ENCODE data around the gene KCNF1. TPM values are rescaled to one million over a fixed set of nuclear protein-coding genes. Genes with fewer than 3 reads are reported as not detected.
A peak's percentile ranks its signal among the peaks of the same experiment; 100 is the strongest.

Gene KCNF1
- total RNA-seq, 1 donor from 2014 or later = 1.6 TPM

GRCh38 chr2:10873790-10874437 is 37.8 kb upstream of the KCNF1 start:
- no peak overlapping the region for H3K27ac ChIP-seq (ENCODE audit: low read depth, low read length)
- H4K20me1 ChIP-seq (ENCODE audit: insufficient read depth, low read length) = no peaks in the 10 kb centered on the region
- no peaks in the 10 kb centered on the region for H3K27me3 Mint-ChIP-seq (ENCODE audit: low read depth, unreplicated experiment)
- no peak overlapping the region for H3K4me2 ChIP-seq (ENCODE audit: low read length)
- no peak overlapping the region for H3K27ac Mint-ChIP-seq (ENCODE audit: unreplicated experiment)
- no peak overlapping the region for H3K4me3 ChIP-seq (ENCODE audit: insufficient read depth, low read depth, low read length)
- H2AFZ ChIP-seq (ENCODE audit: low read depth, low read length) = no peak overlapping the region
- peaks cover 15% of the 10 kb centered on the region for H3K9me3 Mint-ChIP-seq (ENCODE audit: unreplicated experiment)
- peak; percentile 30 for DNase-seq (ENCODE audit: low read depth)
- peaks cover 5% of the 10 kb centered on the region for H3K4me1 ChIP-seq (ENCODE audit: insufficient read depth, low read length)
- no peaks in the 10 kb centered on the region for H3K79me2 ChIP-seq (ENCODE audit: insufficient read depth, low read length)
- peaks cover 11% of the 10 kb centered on the region for H3K4me1 Mint-ChIP-seq (ENCODE audit: low read depth, unreplicated experiment)
- no peak overlapping the region for H3K4me3 Mint-ChIP-seq (ENCODE audit: unreplicated experiment)
- no peak for FAIRE-seq
- no peak for TF ChIP-seq CTCF (IDR thresholded peaks at IDR 0.05; ENCODE audit: insufficient read depth, low read depth, low read length)
- TF ChIP-seq EZH2 (IDR thresholded peaks at IDR 0.05; ENCODE audit: insufficient read depth, low read length) = no peak
- no peaks in the 10 kb centered on the region for H3K36me3 Mint-ChIP-seq (ENCODE audit: low read depth, unreplicated experiment)
- no peaks in the 10 kb centered on the region for H3K36me3 ChIP-seq (ENCODE audit: insufficient read depth, low read length)
- no peaks in the 10 kb centered on the region for H3K27me3 ChIP-seq (ENCODE audit: insufficient read depth, low read length)
- no peak overlapping the region for H3K9ac ChIP-seq (ENCODE audit: low read length)
- no peaks in the 10 kb centered on the region for H3K9me3 ChIP-seq (ENCODE audit: insufficient read depth, low read depth, low read length)

GRCh38 chr2:10875126-10875525 is 36.6 kb upstream of the KCNF1 start:
- Mint-ChIP-seq H3K4me3 (ENCODE audit: unreplicated experiment) (no peak overlapping the region), H3K9me3 (ENCODE audit: unreplicated experiment) (peaks cover 15% of the 10 kb centered on the region), H3K36me3 (ENCODE audit: low read depth, unreplicated experiment) (no peaks in the 10 kb centered on the region), H3K4me1 (ENCODE audit: low read depth, unreplicated experiment) (peaks cover 3% of the 10 kb centered on the region), H3K27me3 (ENCODE audit: low read depth, unreplicated experiment) (no peaks in the 10 kb centered on the region), H3K27ac (ENCODE audit: unreplicated experiment) (no peak overlapping the region)
- Histone ChIP-seq H3K4me1 (ENCODE audit: insufficient read depth, low read length) (no peaks in the 10 kb centered on the region), H3K9ac (ENCODE audit: low read length) (no peak overlapping the region), H3K4me3 (ENCODE audit: insufficient read depth, low read depth, low read length) (no peak overlapping the region), H3K27ac (ENCODE audit: low read depth, low read length) (no peak overlapping the region), H3K4me2 (ENCODE audit: low read length) (no peak overlapping the region), H4K20me1 (ENCODE audit: insufficient read depth, low read length) (no peaks in the 10 kb centered on the region), H3K27me3 (ENCODE audit: insufficient read depth, low read length) (no peaks in the 10 kb centered on the region), H3K79me2 (ENCODE audit: insufficient read depth, low read length) (no peaks in the 10 kb centered on the region), H3K36me3 (ENCODE audit: insufficient read depth, low read length) (no peaks in the 10 kb centered on the region), H3K9me3 (ENCODE audit: insufficient read depth, low read depth, low read length) (no peaks in the 10 kb centered on the region), H2AFZ (ENCODE audit: low read depth, low read length) (no peak overlapping the region)
- FAIRE-seq = no peak
- TF ChIP-seq CTCF (IDR thresholded peaks at IDR 0.05; ENCODE audit: insufficient read depth, low read depth, low read length) = no peak
- TF ChIP-seq EZH2 (IDR thresholded peaks at IDR 0.05; ENCODE audit: insufficient read depth, low read length) = no peak
- no peak for DNase-seq (ENCODE audit: low read depth)

GRCh38 chr2:10876394-10876793 is 35.3 kb upstream of the KCNF1 start:
- no peak overlapping the region for H3K4me3 Mint-ChIP-seq (ENCODE audit: unreplicated experiment)
- DNase-seq (ENCODE audit: low read depth) = no peak
- no peaks in the 10 kb centered on the region for H3K9me3 ChIP-seq (ENCODE audit: insufficient read depth, low read depth, low read length)

More at GRCh38 chr2:10876394-10876793, 35.3 kb upstream of the KCNF1 start:
- TF ChIP-seq CTCF (IDR thresholded peaks at IDR 0.05; ENCODE audit: insufficient read depth, low read depth, low read length) = no peak
- Histone ChIP-seq H2AFZ (ENCODE audit: low read depth, low read length) (no peak overlapping the region), H3K4me1 (ENCODE audit: insufficient read depth, low read length) (no peaks in the 10 kb centered on the region), H3K27ac (ENCODE audit: low read depth, low read length) (no peak overlapping the region), H3K36me3 (ENCODE audit: insufficient read depth, low read length) (no peaks in the 10 kb centered on the region), H3K79me2 (ENCODE audit: insufficient read depth, low read length) (no peaks in the 10 kb centered on the region), H3K4me2 (ENCODE audit: low read length) (no peak overlapping the region), H3K9ac (ENCODE audit: low read length) (no peak overlapping the region), H3K27me3 (ENCODE audit: insufficient read depth, low read length) (no peaks in the 10 kb centered on the region), H4K20me1 (ENCODE audit: insufficient read depth, low read length) (no peaks in the 10 kb centered on the region), H3K4me3 (ENCODE audit: insufficient read depth, low read depth, low read length) (no peak overlapping the region)
- H3K36me3 Mint-ChIP-seq (ENCODE audit: low read depth, unreplicated experiment) = no peaks in the 10 kb centered on the region
- H3K9me3 Mint-ChIP-seq (ENCODE audit: unreplicated experiment) = peaks cover 15% of the 10 kb centered on the region
- FAIRE-seq = no peak
- peaks cover 2% of the 10 kb centered on the region for H3K4me1 Mint-ChIP-seq (ENCODE audit: low read depth, unreplicated experiment)
- H3K27me3 Mint-ChIP-seq (ENCODE audit: low read depth, unreplicated experiment) = peaks cover 2% of the 10 kb centered on the region
- no peak overlapping the region for H3K27ac Mint-ChIP-seq (ENCODE audit: unreplicated experiment)
